GM10248 (cell line): Measurements from ENCODE around the gene ARSB.

Source experiments
- CTCF ChIA-PET: fragments of 300-600 bp; sonication (Branson Sonifier 250); formaldehyde crosslinking; extraction: SDS; loops from one replicate; lab custom pipeline; 2021; ENCODE audit warnings: antibody characterized with exemption; lab: Yijun Ruan, JAX
- POLR2A ChIA-PET: fragments of 350-650 bp; sonication (Branson Sonifier 250); formaldehyde crosslinking; extraction: SDS; loops from one replicate; lab custom pipeline; 2020; ENCODE audit warnings: antibody characterized with exemption; lab: Yijun Ruan, JAX
- DNase-seq: peaks from one replicate; pipeline ENCODE4 v3.0.0; 2012; ENCODE audit errors: extremely low spot score
- TF ChIP-seq, protein P1 (sequence below): IDR thresholded peaks from 2 replicates; pipeline ENCODE4 v1.5.1; 2012; ENCODE audit warnings: mild to moderate bottlenecking, low read depth; ENCODE audit errors: extremely low read depth, missing control alignments, control extremely low read depth

The ARSB gene

DNA sequence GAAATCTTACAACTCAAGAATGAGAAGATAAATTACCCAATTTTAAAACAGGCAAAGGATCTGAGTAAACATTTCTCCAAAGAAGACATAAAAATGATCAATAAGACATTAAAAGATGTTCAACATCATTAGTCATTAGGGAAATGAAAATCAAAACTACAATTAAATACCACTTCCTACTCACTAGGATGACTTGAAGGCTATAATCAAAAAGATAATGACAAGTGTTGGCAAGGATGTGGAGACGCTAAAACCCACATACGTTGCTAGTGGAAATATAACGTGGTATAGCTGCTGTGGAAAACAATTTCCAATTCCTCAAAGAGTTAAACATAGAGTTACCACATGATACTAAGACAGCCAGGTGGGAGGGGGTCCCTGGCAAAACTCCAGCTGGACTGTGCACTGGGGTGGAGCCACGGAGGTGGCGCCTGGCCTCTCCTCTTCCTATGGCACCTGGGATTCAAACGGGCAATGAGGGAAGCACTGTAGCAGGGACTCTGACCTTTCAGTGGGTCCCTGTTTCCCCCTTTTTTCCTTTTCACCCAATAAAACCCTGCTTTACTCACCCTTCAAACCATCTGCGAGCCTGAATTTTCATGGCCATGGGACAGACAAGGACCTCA, 5.9 kb downstream of the ARSB start:
- no peak for DNase-seq
- ChIA-PET POLR2A (no interaction called here), CTCF (no interaction called here)
- TF ChIP-seq, protein P1, sequence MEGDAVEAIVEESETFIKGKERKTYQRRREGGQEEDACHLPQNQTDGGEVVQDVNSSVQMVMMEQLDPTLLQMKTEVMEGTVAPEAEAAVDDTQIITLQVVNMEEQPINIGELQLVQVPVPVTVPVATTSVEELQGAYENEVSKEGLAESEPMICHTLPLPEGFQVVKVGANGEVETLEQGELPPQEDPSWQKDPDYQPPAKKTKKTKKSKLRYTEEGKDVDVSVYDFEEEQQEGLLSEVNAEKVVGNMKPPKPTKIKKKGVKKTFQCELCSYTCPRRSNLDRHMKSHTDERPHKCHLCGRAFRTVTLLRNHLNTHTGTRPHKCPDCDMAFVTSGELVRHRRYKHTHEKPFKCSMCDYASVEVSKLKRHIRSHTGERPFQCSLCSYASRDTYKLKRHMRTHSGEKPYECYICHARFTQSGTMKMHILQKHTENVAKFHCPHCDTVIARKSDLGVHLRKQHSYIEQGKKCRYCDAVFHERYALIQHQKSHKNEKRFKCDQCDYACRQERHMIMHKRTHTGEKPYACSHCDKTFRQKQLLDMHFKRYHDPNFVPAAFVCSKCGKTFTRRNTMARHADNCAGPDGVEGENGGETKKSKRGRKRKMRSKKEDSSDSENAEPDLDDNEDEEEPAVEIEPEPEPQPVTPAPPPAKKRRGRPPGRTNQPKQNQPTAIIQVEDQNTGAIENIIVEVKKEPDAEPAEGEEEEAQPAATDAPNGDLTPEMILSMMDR: no peak

DNA sequence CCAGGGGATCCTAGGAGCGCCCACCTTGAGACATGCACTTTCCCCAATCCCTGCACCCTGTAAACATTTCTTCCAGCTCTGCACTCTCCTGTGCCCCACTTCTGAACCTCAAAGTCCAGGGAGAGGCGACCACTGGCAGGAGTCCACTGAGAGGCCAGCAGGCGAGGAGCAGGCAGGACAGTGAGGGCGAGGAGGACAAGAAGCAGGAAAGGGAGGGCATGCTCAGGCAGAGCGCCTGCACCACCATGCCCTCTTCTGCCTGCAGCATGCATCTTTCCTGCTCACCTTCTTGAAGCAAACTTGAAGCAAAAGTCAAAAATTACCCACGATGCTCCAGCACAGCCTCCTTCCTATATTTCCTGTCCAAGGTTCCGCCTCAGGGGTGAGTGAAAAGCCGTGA, 10.1 kb downstream of the ARSB start:
- CTCF ChIA-PET: interaction anchor here (1.0 to 3.0 kb wide), 3 partner anchors 10 to 12 kb away, joined by 3 to 13 read pairs (median 5); partner anchors contain the start of gene ARSB
- POLR2A ChIA-PET: no interaction called here
- no peak for DNase-seq
- TF ChIP-seq, protein P1: no peak

DNA sequence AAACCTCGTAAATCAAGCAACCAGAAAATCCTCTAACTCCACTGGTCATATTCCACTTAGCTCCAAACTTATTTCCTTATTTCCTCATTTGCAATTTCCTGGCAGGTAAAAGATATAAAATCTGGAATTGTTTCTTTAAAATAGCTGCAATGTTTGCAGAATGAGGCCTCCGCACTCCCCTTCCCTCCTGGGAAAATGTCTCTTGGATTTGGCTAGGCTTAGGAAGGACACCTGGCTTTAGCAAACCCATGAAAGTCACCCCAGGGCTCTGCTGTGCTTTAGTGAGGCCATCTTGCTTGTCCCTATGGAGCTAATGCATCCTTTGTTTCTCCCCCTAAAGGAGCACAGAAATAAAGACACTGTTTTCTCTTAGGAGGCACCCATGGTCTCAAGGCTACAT, 10.5 kb downstream of the ARSB start:
- no peak for DNase-seq
- CTCF ChIA-PET: interaction anchor here (1.0 to 3.0 kb wide), 3 partner anchors 9 to 89 kb away, joined by 3 to 13 read pairs (median 5); partner anchors contain the start of gene ARSB
- TF ChIP-seq, protein P1: no peak
- POLR2A ChIA-PET: no interaction called here

DNA sequence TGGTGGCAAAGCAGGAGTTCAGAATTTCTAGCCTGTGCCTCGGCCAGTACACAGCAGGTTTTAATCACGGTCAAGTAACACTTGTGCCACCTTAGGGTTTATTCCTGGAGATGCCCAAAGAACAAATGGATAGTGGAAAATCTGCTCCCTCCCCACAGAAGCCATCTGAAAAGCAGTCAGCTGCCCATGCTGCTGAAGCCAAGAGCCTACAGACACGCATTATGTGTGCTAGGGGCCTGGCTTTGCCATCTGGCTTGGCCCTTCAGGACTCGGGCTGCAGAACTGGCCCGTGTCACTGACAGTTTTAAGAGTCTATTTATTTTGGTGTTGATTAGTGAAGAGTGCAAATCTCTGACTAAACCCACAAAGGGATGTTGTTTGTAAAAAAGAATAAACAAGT, 11.1 kb downstream of the ARSB start:
- TF ChIP-seq, protein P1: no peak
- POLR2A ChIA-PET: no interaction called here
- DNase-seq: no peak
- CTCF ChIA-PET: interaction anchor here (1.0 to 3.0 kb wide), 4 partner anchors 9 to 88 kb away, joined by 3 to 13 read pairs (median 4); partner anchors contain the start of gene ARSB

DNA sequence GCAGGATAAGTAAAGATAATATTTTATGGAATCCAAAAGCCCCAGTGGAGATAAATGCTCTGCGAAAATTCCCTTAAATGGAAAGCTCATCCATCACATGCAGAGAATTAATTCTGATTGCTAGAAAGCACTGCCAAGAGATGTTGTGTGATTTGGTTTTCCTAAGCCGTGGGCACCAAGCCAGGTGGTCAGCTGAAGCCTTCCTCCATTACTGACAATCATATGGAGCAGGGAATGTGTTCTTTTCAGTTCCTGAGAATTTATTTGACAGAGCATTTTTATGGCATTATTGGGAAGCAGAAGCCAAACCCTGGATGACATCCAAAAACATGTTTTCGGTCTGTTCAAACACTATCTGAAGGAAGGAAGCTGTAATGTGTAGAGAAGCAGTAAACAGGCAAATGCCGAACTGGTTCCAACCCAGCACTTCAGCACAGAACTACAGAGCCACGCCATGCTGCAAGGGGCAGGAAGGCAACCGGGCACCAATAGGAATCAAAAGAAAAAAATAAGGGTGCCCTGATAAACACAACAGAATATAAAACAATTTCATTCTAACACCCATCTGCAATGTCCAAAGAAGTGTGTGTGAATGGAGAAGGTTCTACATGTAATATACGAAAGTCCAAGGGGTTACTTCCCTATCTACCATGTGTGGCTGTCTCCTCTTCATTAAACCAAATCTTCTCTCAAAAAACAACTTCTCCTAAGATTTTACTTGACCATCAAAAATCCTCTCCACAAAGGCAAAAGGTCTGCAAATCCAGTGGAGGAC, 12.3 kb downstream of the ARSB start:
- CTCF ChIA-PET: interaction anchor here (1.3 to 1.5 kb wide), 2 partner anchors 11 to 161 kb away, joined by 3 to 4 read pairs; no protein-coding TSS in a partner anchor
- TF ChIP-seq, protein P1: no peak
- POLR2A ChIA-PET: no interaction called here

DNA sequence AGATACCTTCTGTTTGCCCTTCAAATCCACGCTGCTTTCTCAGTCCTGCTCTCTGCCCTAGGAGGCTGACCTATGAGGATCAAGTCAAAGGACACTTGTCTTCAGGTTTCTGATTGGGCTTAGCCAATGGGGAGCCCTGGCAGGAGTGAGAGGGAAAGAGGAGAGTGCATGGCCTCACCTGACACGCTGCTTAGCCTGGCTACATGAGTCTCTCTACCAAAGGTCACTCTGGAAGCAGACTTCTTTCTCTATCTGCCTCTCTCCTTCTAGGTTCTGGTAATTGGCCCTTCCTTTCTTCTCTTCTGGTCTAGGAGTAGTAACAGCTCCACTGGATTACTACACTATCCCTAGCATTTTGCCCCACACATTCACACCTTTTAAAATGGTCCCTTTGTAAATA, 13.1 kb downstream of the ARSB start:
- DNase-seq: no peak
- ChIA-PET POLR2A (no interaction called here), CTCF (interaction anchor here (1.3 kb wide), 1 partner anchor 162 kb away, joined by 3 read pairs; no protein-coding TSS in a partner anchor)
- TF ChIP-seq, protein P1: no peak

More for the DNA sequence above, 12.3 kb downstream of the ARSB start:
- no peak for DNase-seq
